ENCODE results near the gene PAPOLB. TPM values are rescaled to one million over a fixed set of nuclear protein-coding genes. Genes with fewer than 3 reads are reported as not detected.

PAPOLB gene
- total RNA-seq, 1 donor from 2014 or later, result 0.13 TPM

DNA sequence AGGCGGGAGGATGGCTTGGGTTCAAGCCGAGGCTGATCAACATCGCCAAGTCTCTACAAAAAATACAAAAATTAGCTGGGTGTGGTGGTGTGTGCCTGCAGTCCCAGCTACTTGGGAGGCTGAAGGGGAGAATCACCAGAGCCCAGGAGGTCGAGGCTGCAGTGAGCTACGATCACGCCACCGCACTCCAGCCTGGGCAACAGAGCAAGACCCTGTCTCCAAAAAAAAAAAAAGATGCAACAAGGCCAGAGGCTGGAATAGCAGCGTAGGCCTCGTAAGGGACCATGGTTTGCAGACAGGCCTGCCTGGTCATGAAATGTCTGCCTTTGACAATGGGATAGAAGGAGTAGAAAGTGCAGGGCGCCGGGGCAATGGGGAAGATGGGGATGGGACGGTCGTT is 20.0 kb downstream of the PAPOLB start:
- TF ChIP-seq, protein P1, sequence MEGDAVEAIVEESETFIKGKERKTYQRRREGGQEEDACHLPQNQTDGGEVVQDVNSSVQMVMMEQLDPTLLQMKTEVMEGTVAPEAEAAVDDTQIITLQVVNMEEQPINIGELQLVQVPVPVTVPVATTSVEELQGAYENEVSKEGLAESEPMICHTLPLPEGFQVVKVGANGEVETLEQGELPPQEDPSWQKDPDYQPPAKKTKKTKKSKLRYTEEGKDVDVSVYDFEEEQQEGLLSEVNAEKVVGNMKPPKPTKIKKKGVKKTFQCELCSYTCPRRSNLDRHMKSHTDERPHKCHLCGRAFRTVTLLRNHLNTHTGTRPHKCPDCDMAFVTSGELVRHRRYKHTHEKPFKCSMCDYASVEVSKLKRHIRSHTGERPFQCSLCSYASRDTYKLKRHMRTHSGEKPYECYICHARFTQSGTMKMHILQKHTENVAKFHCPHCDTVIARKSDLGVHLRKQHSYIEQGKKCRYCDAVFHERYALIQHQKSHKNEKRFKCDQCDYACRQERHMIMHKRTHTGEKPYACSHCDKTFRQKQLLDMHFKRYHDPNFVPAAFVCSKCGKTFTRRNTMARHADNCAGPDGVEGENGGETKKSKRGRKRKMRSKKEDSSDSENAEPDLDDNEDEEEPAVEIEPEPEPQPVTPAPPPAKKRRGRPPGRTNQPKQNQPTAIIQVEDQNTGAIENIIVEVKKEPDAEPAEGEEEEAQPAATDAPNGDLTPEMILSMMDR (IDR thresholded peaks at IDR 0.05; ENCODE audit: insufficient read depth, low read length, poor library complexity, severe bottlenecking), result no peak

DNA sequence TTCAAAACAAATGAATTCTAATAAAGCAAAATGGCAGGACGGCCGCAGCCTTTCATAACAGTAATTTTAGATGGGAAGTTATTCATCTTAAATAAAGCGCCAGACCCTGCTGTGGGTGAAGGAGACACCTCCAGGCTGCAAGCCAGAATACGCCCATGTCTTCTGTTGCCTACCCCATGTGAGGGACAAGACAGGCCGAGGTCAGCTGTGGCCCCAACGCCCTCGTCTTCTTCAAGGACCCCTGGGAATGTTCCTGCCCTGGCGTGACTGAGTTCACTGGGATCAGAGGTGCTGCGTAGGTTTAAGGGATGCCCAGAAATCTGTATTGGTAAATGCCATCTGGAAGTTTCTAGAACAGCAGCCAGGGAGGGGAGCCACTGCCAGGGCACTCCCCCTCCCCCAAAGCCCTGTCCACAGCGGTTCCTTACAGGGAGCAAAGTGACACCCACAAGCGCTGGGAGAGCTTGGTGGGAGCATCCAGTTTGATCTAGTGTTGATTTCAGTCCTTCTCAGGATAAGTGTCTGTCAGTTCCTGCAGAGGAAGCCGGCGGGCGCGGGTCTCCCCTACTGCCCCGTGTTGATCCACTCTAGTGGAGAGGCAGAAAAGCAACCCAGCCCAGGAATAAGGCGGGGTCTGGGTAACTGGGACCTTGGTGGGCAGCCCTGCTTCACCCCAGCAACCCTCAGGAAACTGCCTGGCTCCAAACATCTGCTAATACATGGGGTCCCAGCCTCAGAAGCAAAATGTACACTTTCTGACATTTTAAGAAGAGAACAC is 20.6 kb downstream of the PAPOLB start:
- H3K27me3 ChIP-seq (ENCODE audit: control insufficient read depth, insufficient read depth, low read length), result peaks cover 14% of the 10 kb centered on the region

More for the DNA sequence above, 20.0 kb downstream of the PAPOLB start:
- DNase-seq (ENCODE audit: low read depth), result no peak
- peaks cover 14% of the 10 kb centered on the region for H3K27me3 ChIP-seq (ENCODE audit: control insufficient read depth, insufficient read depth, low read length)
- no peaks in the 10 kb centered on the region for H3K36me3 ChIP-seq (ENCODE audit: control insufficient read depth, insufficient read depth, low read length)
- no peak overlapping the region for H3K4me3 ChIP-seq (ENCODE audit: low read depth, low read length)

DNA sequence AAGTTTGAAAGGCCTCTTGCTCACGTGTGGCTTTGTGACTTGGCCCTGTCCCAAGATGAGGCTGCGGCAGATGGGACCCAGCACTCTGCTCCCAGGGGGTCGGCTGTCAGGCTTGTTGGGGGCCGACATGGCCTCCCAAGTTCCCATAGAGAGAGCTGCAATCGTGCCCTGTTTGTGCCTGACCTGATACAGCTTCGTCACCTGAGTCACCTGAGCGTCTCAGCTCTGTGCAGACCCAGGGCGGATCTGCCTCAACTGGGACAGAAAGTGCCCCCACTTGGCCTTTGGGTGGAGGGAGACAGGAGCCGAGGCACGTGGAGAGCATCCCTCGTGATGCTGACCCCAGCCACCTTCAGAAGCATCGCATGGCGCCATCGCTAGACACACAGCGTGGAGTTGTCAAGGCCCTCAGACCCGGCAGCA is 21.7 kb downstream of the PAPOLB start:
- TF ChIP-seq, protein P1 (IDR thresholded peaks at IDR 0.05; ENCODE audit: insufficient read depth, low read length, poor library complexity, severe bottlenecking), result no peak
- no peak for DNase-seq (ENCODE audit: low read depth)
- Histone ChIP-seq H3K36me3 (ENCODE audit: control insufficient read depth, insufficient read depth, low read length) (no peaks in the 10 kb centered on the region), H3K4me3 (ENCODE audit: low read depth, low read length) (no peak overlapping the region), H3K27me3 (ENCODE audit: control insufficient read depth, insufficient read depth, low read length) (peaks cover 14% of the 10 kb centered on the region)

More for the DNA sequence above, 20.6 kb downstream of the PAPOLB start:
- no peak overlapping the region for H3K4me3 ChIP-seq (ENCODE audit: low read depth, low read length)
- no peak for DNase-seq (ENCODE audit: low read depth)
- H3K36me3 ChIP-seq (ENCODE audit: control insufficient read depth, insufficient read depth, low read length), result no peaks in the 10 kb centered on the region
- TF ChIP-seq, protein P1 (IDR thresholded peaks at IDR 0.05; ENCODE audit: insufficient read depth, low read length, poor library complexity, severe bottlenecking), result no peak

DNA sequence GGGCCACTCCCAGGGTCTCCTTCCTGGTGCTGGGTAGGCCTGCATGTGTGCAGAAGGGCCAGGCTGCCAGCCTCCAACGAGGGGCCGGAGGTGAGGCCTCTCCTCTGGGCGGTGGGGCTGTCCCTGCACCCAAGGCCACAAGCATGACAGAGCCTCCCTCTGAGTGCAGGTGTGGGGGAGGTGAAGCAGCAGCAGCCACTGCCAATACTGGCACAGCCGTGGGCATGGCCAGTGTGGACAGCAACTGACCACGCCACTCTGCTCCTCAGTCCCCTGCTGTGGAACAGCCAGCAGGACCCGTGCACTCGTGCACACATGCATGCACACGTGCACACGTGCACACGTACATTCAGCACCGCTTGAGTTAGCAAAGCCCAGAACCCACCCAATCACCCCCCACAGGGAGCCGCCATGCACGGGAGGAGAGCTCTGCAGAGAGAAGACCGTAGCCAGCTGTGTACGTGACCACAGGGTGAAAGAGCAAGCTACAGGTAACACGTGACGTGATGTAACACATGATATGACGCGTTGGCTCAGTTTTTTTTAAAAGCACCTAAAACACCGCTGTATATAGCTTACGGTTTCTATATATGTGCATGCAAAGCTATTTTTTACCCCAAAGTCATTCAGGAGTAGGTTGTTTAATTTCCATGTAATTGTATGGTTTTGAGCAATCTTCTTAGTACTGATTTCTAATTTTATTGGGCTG is 23.1 kb downstream of the PAPOLB start:
- Histone ChIP-seq H3K27me3 (ENCODE audit: control insufficient read depth, insufficient read depth, low read length) (peaks cover 13% of the 10 kb centered on the region), H3K36me3 (ENCODE audit: control insufficient read depth, insufficient read depth, low read length) (no peaks in the 10 kb centered on the region), H3K4me3 (ENCODE audit: low read depth, low read length) (no peak overlapping the region)
- no peak for DNase-seq (ENCODE audit: low read depth)
- TF ChIP-seq, protein P1 (IDR thresholded peaks at IDR 0.05; ENCODE audit: insufficient read depth, low read length, poor library complexity, severe bottlenecking), result no peak

GRCh38 chr7:4837803-4838625 is 23.8 kb downstream of the PAPOLB start:
- TF ChIP-seq, protein P1 (IDR thresholded peaks at IDR 0.05; ENCODE audit: insufficient read depth, low read length, poor library complexity, severe bottlenecking), result no peak
- H3K27me3 ChIP-seq (ENCODE audit: control insufficient read depth, insufficient read depth, low read length), result peaks cover 13% of the 10 kb centered on the region
- no peaks in the 10 kb centered on the region for H3K36me3 ChIP-seq (ENCODE audit: control insufficient read depth, insufficient read depth, low read length)
- no peak for DNase-seq (ENCODE audit: low read depth)
- no peak overlapping the region for H3K4me3 ChIP-seq (ENCODE audit: low read depth, low read length)
